Endothelial cell of umbilical vein (primary cell): ENCODE measurements around the gene MACROD2. TPM values are rescaled to one million over a fixed set of nuclear protein-coding genes. Genes with fewer than 3 reads are reported as not detected.

Experiments
- BruUV-seq: library from RNA; stranded (reverse); fragments of 400-500 nt; replicated peaks from 2 replicates; lab custom pipeline; 2021; lab: Mats Ljungman, UMichigan
- CTCF ChIA-PET: fragments of 300-600, 350-600 bp; sonication (Branson Sonifier 250); formaldehyde crosslinking; loops from one replicate; lab custom pipeline; 2021; ENCODE audit warnings: antibody characterized with exemption, inconsistent platforms; lab: Charles Lee
- POLR2A ChIA-PET: fragments of 300-600, 350-600 bp; sonication (Branson Sonifier 250); formaldehyde crosslinking; loops from one replicate; lab custom pipeline; 2021; ENCODE audit warnings: antibody characterized with exemption, inconsistent platforms; lab: Charles Lee
- DNase-seq: peaks from one replicate; pipeline ENCODE4 v3.0.0-alpha.2; 2011; ENCODE audit warnings: low read depth, low spot score
- FAIRE-seq: peaks from 2 replicates; lab custom pipeline; 2011; peaks lifted over from hg19 to GRCh38; lab: Jason Lieb, UNC
- H2AFZ ChIP-seq: 2 replicates; pipeline ENCODE4 v1.6.0; 2012; ENCODE audit warnings: low read depth, low read length, control low read depth, inconsistent platforms
- H3K27ac ChIP-seq: 2 replicates; pipeline ENCODE4 v1.5.1; 2011; ENCODE audit warnings: low read depth, mild to moderate bottlenecking, control low read depth, low read length, moderate library complexity; ENCODE audit not compliant: insufficient read depth
- H3K27me3 ChIP-seq, 2 experiments: 2 replicates each; pipeline versions ENCODE4 v1.6.0 to v1.6.1; 2011; ENCODE audit warnings: low read length in 2 of 2, mixed read lengths in 1 of 2; ENCODE audit not compliant: control insufficient read depth in 2 of 2, insufficient read depth in 2 of 2
- H3K36me3 ChIP-seq, 2 experiments: 2 replicates in 1 of 2; 3 replicates in 1 of 2; pipeline ENCODE4 v1.5.1; 2011; ENCODE audit warnings: low read length in 2 of 2, mild to moderate bottlenecking in 1 of 2, moderate library complexity in 1 of 2; ENCODE audit not compliant: control insufficient read depth in 2 of 2, insufficient read depth in 2 of 2; ENCODE audit errors: extremely low read depth in 1 of 2
- H3K4me1 ChIP-seq: 3 replicates; pipeline ENCODE4 v1.5.1; 2011; ENCODE audit warnings: mild to moderate bottlenecking, low read length; ENCODE audit not compliant: control insufficient read depth, insufficient read depth; ENCODE audit errors: extremely low read depth
- H3K4me2 ChIP-seq: 2 replicates; pipeline ENCODE4 v1.6.1; 2011; ENCODE audit warnings: low read length, control low read depth, mixed read lengths; ENCODE audit not compliant: insufficient read depth
- H3K4me3 ChIP-seq, 3 experiments: fragments of 200-600 bp in 1 of 3; sonication (generic), shearing (Covaris generic) in 1 of 3; replicated peaks in 1 of 3; 2 replicates each; pipeline ENCODE4 v1.5.1; 2011 to 2016; ENCODE audit warnings: control low read depth in 3 of 3, low read length in 3 of 3, mild to moderate bottlenecking in 2 of 3, inconsistent platforms in 1 of 3, low read depth in 1 of 3, moderate library complexity in 1 of 3; ENCODE audit not compliant: insufficient read depth in 1 of 3
- H3K79me2 ChIP-seq: 2 replicates; pipeline ENCODE4 v1.6.0; 2012; ENCODE audit warnings: low read length, inconsistent platforms; ENCODE audit not compliant: control insufficient read depth, insufficient read depth
- H3K9ac ChIP-seq: replicated peaks from 2 replicates; pipeline ENCODE3; 2011; ENCODE audit warnings: low read length, control low read depth; ENCODE audit not compliant: insufficient read depth; ENCODE audit errors: extremely low read depth
- H3K9me1 ChIP-seq: replicated peaks from 3 replicates; pipeline ENCODE4 v1.6.0; 2011; ENCODE audit warnings: mild to moderate bottlenecking, low read length; ENCODE audit not compliant: control insufficient read depth, insufficient read depth; ENCODE audit errors: extremely low read depth
- H3K9me3 ChIP-seq: replicated peaks from 2 replicates; pipeline ENCODE4 v1.5.1; 2012; ENCODE audit warnings: low read length, inconsistent platforms; ENCODE audit not compliant: control insufficient read depth, insufficient read depth
- H4K20me1 ChIP-seq: replicated peaks from 2 replicates; pipeline ENCODE3; 2011; ENCODE audit warnings: mild to moderate bottlenecking, low read length; ENCODE audit not compliant: control insufficient read depth, insufficient read depth; ENCODE audit errors: extremely low read depth
- CTCF ChIP-seq, 2 donors: IDR thresholded peaks; 1 replicate in 1 of 2; 2 replicates in 1 of 2; pipeline ENCODE4 v1.5.1; 2011; ENCODE audit warnings: low read length in 2 of 2, mild to moderate bottlenecking in 2 of 2, moderate library complexity in 2 of 2, control low read depth in 1 of 2, inconsistent platforms in 1 of 2, low read depth in 1 of 2; ENCODE audit not compliant: insufficient read depth in 1 of 2; ENCODE audit errors: extremely low read depth in 1 of 2
- FOS ChIP-seq: IDR thresholded peaks from 2 replicates; pipeline ENCODE4 v1.6.1; 2011; ENCODE audit warnings: mild to moderate bottlenecking, low read length, moderate library complexity, borderline replicate concordance; ENCODE audit not compliant: insufficient read depth
- GATA2 ChIP-seq: IDR thresholded peaks from 2 replicates; pipeline ENCODE4 v1.7.0; 2011; ENCODE audit warnings: low read depth, mild to moderate bottlenecking, moderate library complexity, mixed read lengths, low read length; ENCODE audit not compliant: insufficient read length, insufficient read depth
- MAX ChIP-seq: IDR thresholded peaks from 2 replicates; pipeline ENCODE4 v1.6.1; 2011; ENCODE audit not compliant: insufficient read depth, insufficient read length
- MYC ChIP-seq: IDR thresholded peaks from one replicate; pipeline ENCODE4 v1.6.1; 2011; ENCODE audit warnings: mild to moderate bottlenecking, low read depth, low read length
- POLR2AphosphoS5 ChIP-seq: IDR thresholded peaks from 2 replicates; pipeline ENCODE4 v1.6.1; 2012; ENCODE audit warnings: low read depth, mild to moderate bottlenecking, control low read depth, low read length, moderate library complexity; ENCODE audit not compliant: insufficient read depth
- dilution Hi-C: fragments of 300-500 bp; cut with MboI; formaldehyde crosslinking; loops from one replicate; pipeline ENCODE4 v1.15.0; 2019; ENCODE audit warnings: low sequenced_read_pairs; ENCODE audit not compliant: extremely low pct_ligation_motif_present
- intact Hi-C: fragments of 100-400 bp; cut with micrococcal nuclease; formaldehyde crosslinking; loops from one replicate; pipeline ENCODE4 v1.10.0; 2022
- polyA plus RNA-seq, 4 experiments: library from polyadenylated mRNA; depleted of rRNA in 3 of 4; stranded (reverse) in 3 of 4; unstranded in 1 of 4; fragments of >200 nt; gene quantifications; 2 replicates each; pipeline versions ENCODE4 v1.2.1 to v1.2.3, GENCODE V29; 2011 to 2012; ENCODE audit warnings: missing spikeins in 1 of 4
- total RNA-seq: library from RNA; stranded (reverse); gene quantifications from 2 replicates; pipeline ENCODE4 v1.2.3, GENCODE V29; 2021

Gene MACROD2
- total and polyA plus RNA-seq, 2 donors (not counting 3 experiments of a cell fraction or from before 2014, with no cell fraction given), result 0.11 to 0.73 TPM

GRCh38 chr20:14948416-14948815 lies 953.1 kb downstream of the MACROD2 start:
- Histone ChIP-seq H3K9ac (no peak overlapping the region), H3K27ac (no peak overlapping the region), H3K4me3 (no peak overlapping the region), H4K20me1 (no peaks in the 10 kb centered on the region), H3K9me1 (no peaks in the 10 kb centered on the region), H3K4me1 (peaks cover 21% of the 10 kb centered on the region), H3K79me2 (no peaks in the 10 kb centered on the region), H3K36me3 (no peaks in the 10 kb centered on the region), H3K4me2 (no peak overlapping the region), H2AFZ (no peak overlapping the region), H3K9me3 (no peaks in the 10 kb centered on the region), H3K27me3 (no peaks in the 10 kb centered on the region)
- FAIRE-seq (no peak), DNase-seq (peak; percentile 9)
- ChIA-PET POLR2A (no interaction called here), CTCF (interaction anchor here (1.2 to 1.6 kb wide), 3 partner anchors 12 to 611 kb away, joined by 4 to 7 read pairs (median 4); partner anchors contain the start of gene FLRT3)
- no TSS peak for BruUV-seq
- intact Hi-C loops, result no loop called here
- TF ChIP-seq MYC, result no peak
- TF ChIP-seq GATA2, result no peak
- peak in 1 of 2 donors; percentile 13 for TF ChIP-seq CTCF (IDR thresholded peaks at IDR 0.05; ENCODE audit: extremely low read depth in 1 of 2, insufficient read depth in 1 of 2, low read depth in 1 of 2, low read length in 2 of 2)
- TF ChIP-seq POLR2AphosphoS5, result no peak
- no peak for TF ChIP-seq MAX
- TF ChIP-seq FOS, result no peak
- dilution Hi-C loops, result no loop called here
